ENCODE results near the gene PIGP.

GRCh38 chr21:37093977-37094376 lies 21.1 kb upstream of the PIGP start:
- no peak for TF ChIP-seq CTCF (IDR thresholded peaks at IDR 0.05; ENCODE audit: insufficient read depth, low read depth, low read length)
- no peak for TF ChIP-seq EZH2 (IDR thresholded peaks at IDR 0.05; ENCODE audit: insufficient read depth, low read length)
